ENCODE data around the gene FAM50B. TPM values are rescaled to one million over a fixed set of nuclear protein-coding genes. Genes with fewer than 3 reads are reported as not detected.
A peak's percentile ranks its signal among the peaks of the same experiment; 100 is the strongest.

The FAM50B gene
- total and polyA plus RNA-seq, 2 of the 13 experiments (the other 11 are each of a cell fraction or from before 2014, with no cell fraction given) = 0.05 TPM; not detected in 1

DNA sequence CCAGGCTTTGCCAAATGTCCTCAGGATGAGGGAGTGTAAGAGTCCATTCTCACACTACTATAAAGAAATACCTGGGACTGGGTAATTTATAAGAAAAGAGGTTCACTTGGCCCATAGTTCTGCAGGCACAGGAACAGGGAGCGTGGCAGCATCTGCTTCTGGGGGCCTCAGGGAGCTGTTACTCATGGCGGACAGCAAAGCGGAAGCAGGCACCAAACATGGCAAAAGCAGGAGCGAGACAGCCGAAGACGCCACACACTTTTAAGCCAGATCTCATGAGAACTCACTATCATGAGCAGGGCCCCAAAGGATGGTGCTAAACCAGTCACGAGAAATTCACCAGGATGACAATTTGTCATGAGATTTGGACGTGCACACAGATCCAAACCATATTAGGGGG is 22.8 kb downstream of the FAM50B start (continued):
- TF ChIP-seq ZNF816 (CRISPR knock-in tag; IDR thresholded peaks at IDR 0.05; ENCODE audit: borderline replicate concordance) (no peak), ZNF207 (IDR thresholded peaks at IDR 0.05; ENCODE audit: borderline replicate concordance) (no peak), SPEN (CRISPR knock-in tag; IDR thresholded peaks at IDR 0.05; ENCODE audit: low read depth) (no peak), MAZ (IDR thresholded peaks at IDR 0.05; ENCODE audit: borderline replicate concordance, low read depth, low read length) (no peak), MAZ (CRISPR knock-in tag; IDR thresholded peaks at IDR 0.05; ENCODE audit: low read depth) (no peak), GABPA (IDR thresholded peaks at IDR 0.05; ENCODE audit: low read depth, low read length) (no peak), GABPA (CRISPR knock-in tag; IDR thresholded peaks at IDR 0.05; ENCODE audit: low read depth) (no peak), KLF9 (CRISPR knock-in tag; IDR thresholded peaks at IDR 0.05; ENCODE audit: low read depth) (no peak), SMAD1 (CRISPR knock-in tag; IDR thresholded peaks at IDR 0.05; ENCODE audit: borderline replicate concordance, low read depth) (no peak), ZNF737 (CRISPR knock-in tag; IDR thresholded peaks at IDR 0.05; ENCODE audit: borderline replicate concordance) (0 out of 2 replicates have a peak, but pooled peaks have one; percentile 64), ZNF543 (CRISPR knock-in tag; IDR thresholded peaks at IDR 0.05) (0 out of 2 replicates have a peak, but pooled peaks have one; percentile 3), PAX8 (CRISPR knock-in tag; IDR thresholded peaks at IDR 0.05; ENCODE audit: borderline replicate concordance) (no peak), ZNF572 (CRISPR knock-in tag; IDR thresholded peaks at IDR 0.05) (0 out of 2 replicates have a peak, but pooled peaks have one; percentile 49), FOXK1 (CRISPR knock-in tag; IDR thresholded peaks at IDR 0.05; ENCODE audit: borderline replicate concordance, low read depth) (0 out of 2 replicates have a peak, but pooled peaks have one; percentile 3)
- TF ChIP-seq, protein P1, sequence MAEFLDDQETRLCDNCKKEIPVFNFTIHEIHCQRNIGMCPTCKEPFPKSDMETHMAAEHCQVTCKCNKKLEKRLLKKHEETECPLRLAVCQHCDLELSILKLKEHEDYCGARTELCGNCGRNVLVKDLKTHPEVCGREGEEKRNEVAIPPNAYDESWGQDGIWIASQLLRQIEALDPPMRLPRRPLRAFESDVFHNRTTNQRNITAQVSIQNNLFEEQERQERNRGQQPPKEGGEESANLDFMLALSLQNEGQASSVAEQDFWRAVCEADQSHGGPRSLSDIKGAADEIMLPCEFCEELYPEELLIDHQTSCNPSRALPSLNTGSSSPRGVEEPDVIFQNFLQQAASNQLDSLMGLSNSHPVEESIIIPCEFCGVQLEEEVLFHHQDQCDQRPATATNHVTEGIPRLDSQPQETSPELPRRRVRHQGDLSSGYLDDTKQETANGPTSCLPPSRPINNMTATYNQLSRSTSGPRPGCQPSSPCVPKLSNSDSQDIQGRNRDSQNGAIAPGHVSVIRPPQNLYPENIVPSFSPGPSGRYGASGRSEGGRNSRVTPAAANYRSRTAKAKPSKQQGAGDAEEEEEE (CRISPR knock-in tag; IDR thresholded peaks at IDR 0.05; ENCODE audit: borderline replicate concordance) = peak; percentile 31; the same call in 1 of the 2 replicates
- TF ChIP-seq, protein P2, sequence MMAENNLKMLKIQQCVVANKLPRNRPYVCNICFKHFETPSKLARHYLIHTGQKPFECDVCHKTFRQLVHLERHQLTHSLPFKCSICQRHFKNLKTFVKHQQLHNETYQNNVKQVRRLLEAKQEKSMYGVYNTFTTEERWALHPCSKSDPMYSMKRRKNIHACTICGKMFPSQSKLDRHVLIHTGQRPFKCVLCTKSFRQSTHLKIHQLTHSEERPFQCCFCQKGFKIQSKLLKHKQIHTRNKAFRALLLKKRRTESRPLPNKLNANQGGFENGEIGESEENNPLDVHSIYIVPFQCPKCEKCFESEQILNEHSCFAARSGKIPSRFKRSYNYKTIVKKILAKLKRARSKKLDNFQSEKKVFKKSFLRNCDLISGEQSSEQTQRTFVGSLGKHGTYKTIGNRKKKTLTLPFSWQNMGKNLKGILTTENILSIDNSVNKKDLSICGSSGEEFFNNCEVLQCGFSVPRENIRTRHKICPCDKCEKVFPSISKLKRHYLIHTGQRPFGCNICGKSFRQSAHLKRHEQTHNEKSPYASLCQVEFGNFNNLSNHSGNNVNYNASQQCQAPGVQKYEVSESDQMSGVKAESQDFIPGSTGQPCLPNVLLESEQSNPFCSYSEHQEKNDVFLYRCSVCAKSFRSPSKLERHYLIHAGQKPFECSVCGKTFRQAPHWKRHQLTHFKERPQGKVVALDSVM (CRISPR knock-in tag; IDR thresholded peaks at IDR 0.05) = no peak
- TF ChIP-seq, protein P3, sequence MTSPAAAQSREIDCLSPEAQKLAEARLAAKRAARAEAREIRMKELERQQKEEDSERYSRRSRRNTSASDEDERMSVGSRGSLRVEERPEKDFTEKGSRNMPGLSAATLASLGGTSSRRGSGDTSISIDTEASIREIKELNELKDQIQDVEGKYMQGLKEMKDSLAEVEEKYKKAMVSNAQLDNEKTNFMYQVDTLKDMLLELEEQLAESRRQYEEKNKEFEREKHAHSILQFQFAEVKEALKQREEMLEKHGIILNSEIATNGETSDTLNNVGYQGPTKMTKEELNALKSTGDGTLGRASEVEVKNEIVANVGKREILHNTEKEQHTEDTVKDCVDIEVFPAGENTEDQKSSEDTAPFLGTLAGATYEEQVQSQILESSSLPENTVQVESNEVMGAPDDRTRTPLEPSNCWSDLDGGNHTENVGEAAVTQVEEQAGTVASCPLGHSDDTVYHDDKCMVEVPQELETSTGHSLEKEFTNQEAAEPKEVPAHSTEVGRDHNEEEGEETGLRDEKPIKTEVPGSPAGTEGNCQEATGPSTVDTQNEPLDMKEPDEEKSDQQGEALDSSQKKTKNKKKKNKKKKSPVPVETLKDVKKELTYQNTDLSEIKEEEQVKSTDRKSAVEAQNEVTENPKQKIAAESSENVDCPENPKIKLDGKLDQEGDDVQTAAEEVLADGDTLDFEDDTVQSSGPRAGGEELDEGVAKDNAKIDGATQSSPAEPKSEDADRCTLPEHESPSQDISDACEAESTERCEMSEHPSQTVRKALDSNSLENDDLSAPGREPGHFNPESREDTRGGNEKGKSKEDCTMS (CRISPR knock-in tag; conservative IDR thresholded peaks at IDR 0.05) = no peak
- TF ChIP-seq, protein P4, sequence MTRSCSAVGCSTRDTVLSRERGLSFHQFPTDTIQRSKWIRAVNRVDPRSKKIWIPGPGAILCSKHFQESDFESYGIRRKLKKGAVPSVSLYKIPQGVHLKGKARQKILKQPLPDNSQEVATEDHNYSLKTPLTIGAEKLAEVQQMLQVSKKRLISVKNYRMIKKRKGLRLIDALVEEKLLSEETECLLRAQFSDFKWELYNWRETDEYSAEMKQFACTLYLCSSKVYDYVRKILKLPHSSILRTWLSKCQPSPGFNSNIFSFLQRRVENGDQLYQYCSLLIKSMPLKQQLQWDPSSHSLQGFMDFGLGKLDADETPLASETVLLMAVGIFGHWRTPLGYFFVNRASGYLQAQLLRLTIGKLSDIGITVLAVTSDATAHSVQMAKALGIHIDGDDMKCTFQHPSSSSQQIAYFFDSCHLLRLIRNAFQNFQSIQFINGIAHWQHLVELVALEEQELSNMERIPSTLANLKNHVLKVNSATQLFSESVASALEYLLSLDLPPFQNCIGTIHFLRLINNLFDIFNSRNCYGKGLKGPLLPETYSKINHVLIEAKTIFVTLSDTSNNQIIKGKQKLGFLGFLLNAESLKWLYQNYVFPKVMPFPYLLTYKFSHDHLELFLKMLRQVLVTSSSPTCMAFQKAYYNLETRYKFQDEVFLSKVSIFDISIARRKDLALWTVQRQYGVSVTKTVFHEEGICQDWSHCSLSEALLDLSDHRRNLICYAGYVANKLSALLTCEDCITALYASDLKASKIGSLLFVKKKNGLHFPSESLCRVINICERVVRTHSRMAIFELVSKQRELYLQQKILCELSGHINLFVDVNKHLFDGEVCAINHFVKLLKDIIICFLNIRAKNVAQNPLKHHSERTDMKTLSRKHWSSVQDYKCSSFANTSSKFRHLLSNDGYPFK (CRISPR knock-in tag; IDR thresholded peaks at IDR 0.05; ENCODE audit: borderline replicate concordance) = no peak

Measured in HepG2 (cell line).